IMR-90 (cell line): ENCODE data around the gene MPST. TPM values are rescaled to one million over a fixed set of nuclear protein-coding genes. Genes with fewer than 3 reads are reported as not detected.

Source experiments
- ATAC-seq: fragments of 200-7000 bp; cut with Tn5 transposase; 2 replicates; pipeline ENCODE4 v1.9.1; 2020; ENCODE audit warnings: low read depth, mild to moderate bottlenecking, moderate library complexity
- BruUV-seq: library from RNA; stranded (reverse); fragments of 400-500 nt; replicated peaks from 2 replicates; lab custom pipeline; 2021; lab: Mats Ljungman, UMichigan
- CTCF ChIA-PET: fragments of 300-600 bp; formaldehyde crosslinking; extraction: SDS; loops from one replicate; lab custom pipeline; 2021; ENCODE audit warnings: antibody characterized with exemption; lab: Yijun Ruan, JAX
- POLR2A ChIA-PET: fragments of 300-600 bp; sonication (Branson Sonifier 250); formaldehyde crosslinking; loops from one replicate; lab custom pipeline; 2022; ENCODE audit warnings: antibody characterized with exemption; ENCODE audit not compliant: unreplicated experiment; lab: Charles Lee
- DNase-seq: peaks from one replicate; pipeline ENCODE4 v3.0.0; 2013
- H2AFZ ChIP-seq: replicated peaks from 2 replicates; pipeline ENCODE3; 2013; ENCODE audit warnings: low read length, mild to moderate bottlenecking; ENCODE audit not compliant: poor library complexity
- H2AK5ac ChIP-seq: 2 replicates; pipeline ENCODE4 v1.6.1; 2013; ENCODE audit warnings: low read depth, low read length, inconsistent platforms
- H2AK9ac ChIP-seq: replicated peaks from 2 replicates; pipeline ENCODE3; 2013; ENCODE audit warnings: mild to moderate bottlenecking, low read depth, low read length, moderate library complexity; ENCODE audit not compliant: poor library complexity
- H2BK120ac ChIP-seq: 2 replicates; pipeline ENCODE4 v1.6.1; 2013; ENCODE audit warnings: low read depth, low read length, inconsistent platforms
- H2BK15ac ChIP-seq: 3 replicates; pipeline ENCODE4 v1.6.1; 2013; ENCODE audit warnings: low read depth, low read length, inconsistent platforms
- H2BK20ac ChIP-seq: 2 replicates; pipeline ENCODE4 v1.6.1; 2013; ENCODE audit warnings: low read depth, mild to moderate bottlenecking, inconsistent platforms, low read length, moderate library complexity
- H2BK5ac ChIP-seq: 2 replicates; pipeline ENCODE4 v1.6.1; 2013; ENCODE audit warnings: mild to moderate bottlenecking, low read depth, low read length, inconsistent platforms; ENCODE audit not compliant: poor library complexity, severe bottlenecking
- H3K14ac ChIP-seq: replicated peaks from 2 replicates; pipeline ENCODE4 v1.6.1; 2013; ENCODE audit warnings: low read depth, low read length, inconsistent platforms
- H3K18ac ChIP-seq: 2 replicates; pipeline ENCODE4 v1.6.1; 2013; ENCODE audit warnings: low read depth, low read length, control low read depth
- H3K23ac ChIP-seq: 2 replicates; pipeline ENCODE4 v1.6.1; 2013; ENCODE audit warnings: low read depth, low read length, inconsistent platforms
- H3K27ac ChIP-seq: 2 replicates; pipeline ENCODE4 v1.5.1; 2013; ENCODE audit warnings: mild to moderate bottlenecking, control low read depth, low read length; ENCODE audit not compliant: insufficient read depth
- H3K27me3 ChIP-seq: 2 replicates; pipeline ENCODE4 v1.6.1; 2013; ENCODE audit warnings: low read length; ENCODE audit not compliant: control insufficient read depth, insufficient read depth
- H3K36me3 ChIP-seq: 2 replicates; pipeline ENCODE4 v1.6.1; 2013; ENCODE audit warnings: low read length, mixed read lengths; ENCODE audit not compliant: control insufficient read depth, insufficient read depth
- H3K4ac ChIP-seq: 2 replicates; pipeline ENCODE4 v1.6.1; 2013; ENCODE audit warnings: low read depth, low read length, inconsistent platforms
- H3K4me1 ChIP-seq: 2 replicates; pipeline ENCODE4 v1.6.1; 2013; ENCODE audit warnings: low read length, mixed read lengths; ENCODE audit not compliant: control insufficient read depth, insufficient read depth
- H3K4me2 ChIP-seq: 2 replicates; pipeline ENCODE4 v1.6.1; 2013; ENCODE audit warnings: low read depth, mild to moderate bottlenecking, control low read depth, low read length, moderate library complexity
- H3K4me3 ChIP-seq: 2 replicates; pipeline ENCODE4 v1.5.1; 2013; ENCODE audit warnings: low read depth, mild to moderate bottlenecking, control low read depth, low read length, moderate library complexity; ENCODE audit not compliant: insufficient read depth
- H3K56ac ChIP-seq: 2 replicates; pipeline ENCODE4 v1.6.1; 2013; ENCODE audit warnings: low read length, inconsistent platforms; ENCODE audit not compliant: insufficient read depth; ENCODE audit errors: extremely low read depth
- H3K79me1 ChIP-seq, 2 experiments: 2 replicates each; pipeline ENCODE4 v1.6.1; 2013; ENCODE audit warnings: low read length in 2 of 2, inconsistent platforms in 1 of 2, low read depth in 1 of 2
- H3K9ac ChIP-seq: 2 replicates; pipeline ENCODE4 v1.6.1; 2013; ENCODE audit warnings: low read depth, low read length, control low read depth
- H3K9me1 ChIP-seq: 2 replicates; pipeline ENCODE4 v1.6.1; 2013; ENCODE audit warnings: low read length, inconsistent platforms; ENCODE audit not compliant: insufficient read depth
- H3K9me3 ChIP-seq: 2 replicates; pipeline ENCODE4 v1.6.1; 2013; ENCODE audit warnings: low read length; ENCODE audit not compliant: control insufficient read depth, insufficient read depth
- H4K20me1 ChIP-seq: 2 replicates; pipeline ENCODE4 v1.6.1; 2013; ENCODE audit warnings: low read length, inconsistent platforms; ENCODE audit not compliant: insufficient read depth
- H4K5ac ChIP-seq: 2 replicates; pipeline ENCODE4 v1.6.1; 2013; ENCODE audit warnings: mild to moderate bottlenecking, low read depth, low read length, control low read depth
- H4K8ac ChIP-seq, 2 experiments: 2 replicates each; pipeline ENCODE4 v1.6.1; 2013; ENCODE audit warnings: low read depth in 2 of 2, low read length in 2 of 2, control low read depth in 1 of 2, inconsistent platforms in 1 of 2
- H4K91ac ChIP-seq: 2 replicates; pipeline ENCODE4 v1.6.1; 2013; ENCODE audit warnings: low read depth, low read length, inconsistent platforms; ENCODE audit not compliant: insufficient read depth
- MAFK ChIP-seq: IDR thresholded peaks from 2 replicates; pipeline ENCODE4 v1.6.1; 2012; ENCODE audit warnings: low read depth, low read length, improper control_type of control experiment
- POLR2A ChIP-seq: IDR thresholded peaks from 2 replicates; pipeline ENCODE4 v1.6.1; 2012; ENCODE audit warnings: mild to moderate bottlenecking, low read depth, low read length
- RAD21 ChIP-seq: IDR thresholded peaks from 2 replicates; pipeline ENCODE4 v1.6.1; 2012; ENCODE audit warnings: low read length, improper control_type of control experiment
- WGBS, 2 experiments: methylation state at CpG; one replicate each; pipeline versions ENCODE4 v1.1.5 to v1.1.7; 2013; ENCODE audit warnings: missing lambda C conversion rate in 2 of 2; ENCODE audit not compliant: insufficient read length in 1 of 2; ENCODE audit errors: extremely low coverage in 2 of 2; 5-methylcytosine and 5-hydroxymethylcytosine counted together
- dilution Hi-C: fragments of 300-500 bp; cut with HindIII; formaldehyde crosslinking; loops from one replicate; pipeline ENCODE4 v1.14.3; 2018; ENCODE audit warnings: low sequenced_read_pairs; ENCODE audit not compliant: unreplicated experiment
- in situ Hi-C: fragments of 300-500 bp; cut with MboI; formaldehyde crosslinking; loops from 3 replicates; pipeline ENCODE4 v1.14.3; 2019; ENCODE audit warnings: low sequenced_read_pairs, inconsistent platforms, mixed read lengths
- intact Hi-C: fragments of 100-400 bp; cut with micrococcal nuclease; formaldehyde crosslinking; loops from 2 replicates; pipeline ENCODE4 v1.10.0; 2022
- polyA plus RNA-seq, 3 experiments: library from polyadenylated mRNA; depleted of rRNA; stranded (reverse); fragments of >200 nt; gene quantifications; 2 replicates each; pipeline ENCODE4 v1.2.3, GENCODE V29; 2012; ENCODE audit warnings: low replicate concordance in 1 of 3
- total RNA-seq: library from RNA; depleted of rRNA; stranded (reverse); fragments of >200 nt; gene quantifications from 2 replicates; pipeline ENCODE4 v1.2.3, GENCODE V29; 2012

The MPST gene
- total and polyA plus RNA-seq, 2 of the 4 experiments (the other 2 are of a cell fraction): 19.2 to 43.0 TPM

- Histone ChIP-seq H3K36me3 (no peaks in the 10 kb centered on the region), H2BK15ac (no peak overlapping the region), H4K20me1 (no peaks in the 10 kb centered on the region), H3K9me1 (no peaks in the 10 kb centered on the region), H3K56ac (no peak overlapping the region), H4K5ac (no peak overlapping the region), H2AK5ac (no peak overlapping the region), H4K91ac (no peak overlapping the region), H3K79me1 (no peaks in the 10 kb centered on the region), H3K9me3 (no peaks in the 10 kb centered on the region), H3K4me3 (no peak overlapping the region), H3K27me3 (peaks cover 26% of the 10 kb centered on the region), H3K23ac (no peak overlapping the region), H3K4me2 (no peak overlapping the region), H3K9ac (no peak overlapping the region), H2AFZ (no peak overlapping the region), H3K14ac (no peak overlapping the region), H3K4ac (no peak overlapping the region), H4K8ac (no peak overlapping the region), H2BK120ac (no peak overlapping the region), H3K18ac (no peak overlapping the region), H2BK20ac (no peak overlapping the region), H2AK9ac (no peak overlapping the region), H2BK5ac (no peak overlapping the region), H3K4me1 (no peaks in the 10 kb centered on the region), H3K27ac (no peak overlapping the region)
- no TSS peak for BruUV-seq
- WGBS, 2 experiments: 58% methylated on average over 2 of the region's 19 CpGs; no CpG with 5 or more reads in 1 of the 2 experiments
- ChIA-PET CTCF (no interaction called here), POLR2A (no interaction called here)
- no peak for DNase-seq
- in situ Hi-C loops: no loop called here
- no peak for ATAC-seq
- TF ChIP-seq MAFK: no peak
- no peak for TF ChIP-seq RAD21
- no peak for TF ChIP-seq POLR2A
- dilution Hi-C loops: no loop called here
- intact Hi-C loops: no loop called here
Observed at GRCh38 chr22:36971341-36972125, 48.0 kb upstream of the MPST start.
